WERI-Rb-1 (cell line): ENCODE results near the gene ABR.
"Not testable (repeated sequence)": the region's sequence is repeated elsewhere in the genome, so short reads cannot be mapped to it uniquely, and the experiment has no call there.

Source experiments
- DNase-seq: peaks from one replicate; pipeline ENCODE4 v3.0.0-alpha.2; 2020
- H3K27ac ChIP-seq: fragments of 250-450 bp; sonication (Bioruptor Pico); 2 replicates; pipeline ENCODE4 v1.5.1; 2020; ENCODE audit warnings: mild to moderate bottlenecking, moderate library complexity
- H3K27me3 ChIP-seq: fragments of 250-450 bp; sonication (Bioruptor Pico); 2 replicates; pipeline ENCODE4 v1.5.1; 2021; ENCODE audit warnings: mild to moderate bottlenecking, low read depth, moderate library complexity; ENCODE audit not compliant: insufficient read depth, severe bottlenecking
- H3K36me3 ChIP-seq: fragments of 250-450 bp; sonication (Bioruptor Pico); 2 replicates; pipeline ENCODE4 v1.5.1; 2020; ENCODE audit warnings: mild to moderate bottlenecking, moderate library complexity
- H3K4me3 ChIP-seq: 2 replicates; pipeline ENCODE4 v1.5.1; 2011; ENCODE audit warnings: low read depth, mild to moderate bottlenecking, control low read depth, low read length
- H3K9me3 ChIP-seq: fragments of 250-450 bp; sonication (Bioruptor Pico); 2 replicates; pipeline ENCODE4 v1.5.1; 2021; ENCODE audit warnings: mild to moderate bottlenecking, moderate library complexity; ENCODE audit not compliant: severe bottlenecking
- CTCF ChIP-seq: IDR thresholded peaks from 2 replicates; pipeline ENCODE4 v1.5.1; 2011; ENCODE audit warnings: low read depth, mild to moderate bottlenecking, control low read depth, inconsistent platforms, low read length

ABR gene

GRCh38 chr17:1070411-1070810 is 109.4 kb downstream of the ABR start:
- peaks cover 49% of the 10 kb centered on the region for H3K36me3 ChIP-seq
- no peak overlapping the region for H3K27ac ChIP-seq
- no peak for TF ChIP-seq CTCF
- H3K9me3 ChIP-seq = no peaks in the 10 kb centered on the region
- no peak for DNase-seq
- no peaks in the 10 kb centered on the region for H3K27me3 ChIP-seq
- no peak overlapping the region for H3K4me3 ChIP-seq

- TF ChIP-seq CTCF = no peak
- no peak overlapping the region for H3K4me3 ChIP-seq
- DNase-seq = no peak
- no peaks in the 10 kb centered on the region for H3K9me3 ChIP-seq
- H3K27ac ChIP-seq = no peak overlapping the region
- peaks cover 49% of the 10 kb centered on the region for H3K36me3 ChIP-seq
- no peaks in the 10 kb centered on the region for H3K27me3 ChIP-seq
These were observed 109.9 kb downstream of the ABR start for GRCh38 chr17:1069847-1070246.

- peaks cover 49% of the 10 kb centered on the region for H3K36me3 ChIP-seq
- no peak overlapping the region for H3K27ac ChIP-seq
- no peak for DNase-seq
- H3K4me3 ChIP-seq = no peak overlapping the region
- TF ChIP-seq CTCF = no peak
- H3K9me3 ChIP-seq = no peaks in the 10 kb centered on the region
- no peaks in the 10 kb centered on the region for H3K27me3 ChIP-seq
These were observed 111.4 kb downstream of the ABR start for GRCh38 chr17:1068356-1068755.

- Histone ChIP-seq H3K36me3 (peaks cover 49% of the 10 kb centered on the region), H3K27me3 (no peaks in the 10 kb centered on the region), H3K4me3 (no peak overlapping the region), H3K9me3 (no peaks in the 10 kb centered on the region), H3K27ac (no peak overlapping the region)
- TF ChIP-seq CTCF = no peak
- DNase-seq = no peak
These were observed 112.4 kb downstream of the ABR start for GRCh38 chr17:1067282-1067956.

GRCh38 chr17:1065416-1065815 is 114.4 kb downstream of the ABR start:
- not testable (repeated sequence) for H3K4me3 ChIP-seq, H3K27me3 ChIP-seq, H3K9me3 ChIP-seq, H3K27ac ChIP-seq, DNase-seq
- H3K36me3 ChIP-seq = peaks cover 39% of the 10 kb centered on the region

GRCh38 chr17:1060991-1061390 is 118.8 kb downstream of the ABR start:
- no peak for DNase-seq
- Histone ChIP-seq H3K36me3 (peaks cover 24% of the 10 kb centered on the region), H3K27me3 (no peaks in the 10 kb centered on the region), H3K9me3 (no peaks in the 10 kb centered on the region), H3K27ac (no peak overlapping the region), H3K4me3 (no peak overlapping the region)
- TF ChIP-seq CTCF = no peak
